G401.6 (cell line): ENCODE measurements around the gene BPIFB3.

Experiments used
- FAIRE-seq: peaks from 2 replicates; lab custom pipeline; 2012; peaks lifted over from hg19 to GRCh38; lab: Jason Lieb, UNC

The BPIFB3 gene, protein sequence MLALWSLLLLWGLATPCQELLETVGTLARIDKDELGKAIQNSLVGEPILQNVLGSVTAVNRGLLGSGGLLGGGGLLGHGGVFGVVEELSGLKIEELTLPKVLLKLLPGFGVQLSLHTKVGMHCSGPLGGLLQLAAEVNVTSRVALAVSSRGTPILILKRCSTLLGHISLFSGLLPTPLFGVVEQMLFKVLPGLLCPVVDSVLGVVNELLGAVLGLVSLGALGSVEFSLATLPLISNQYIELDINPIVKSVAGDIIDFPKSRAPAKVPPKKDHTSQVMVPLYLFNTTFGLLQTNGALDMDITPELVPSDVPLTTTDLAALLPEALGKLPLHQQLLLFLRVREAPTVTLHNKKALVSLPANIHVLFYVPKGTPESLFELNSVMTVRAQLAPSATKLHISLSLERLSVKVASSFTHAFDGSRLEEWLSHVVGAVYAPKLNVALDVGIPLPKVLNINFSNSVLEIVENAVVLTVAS

GRCh38 chr20:33053291-33054106, at the start of gene BPIFB3:
BPIFB3 (plus strand) TSS chr20:33053903; CDS start chr20:33055436, 1,533 bp downstream.
- FAIRE-seq = no peak

DNA sequence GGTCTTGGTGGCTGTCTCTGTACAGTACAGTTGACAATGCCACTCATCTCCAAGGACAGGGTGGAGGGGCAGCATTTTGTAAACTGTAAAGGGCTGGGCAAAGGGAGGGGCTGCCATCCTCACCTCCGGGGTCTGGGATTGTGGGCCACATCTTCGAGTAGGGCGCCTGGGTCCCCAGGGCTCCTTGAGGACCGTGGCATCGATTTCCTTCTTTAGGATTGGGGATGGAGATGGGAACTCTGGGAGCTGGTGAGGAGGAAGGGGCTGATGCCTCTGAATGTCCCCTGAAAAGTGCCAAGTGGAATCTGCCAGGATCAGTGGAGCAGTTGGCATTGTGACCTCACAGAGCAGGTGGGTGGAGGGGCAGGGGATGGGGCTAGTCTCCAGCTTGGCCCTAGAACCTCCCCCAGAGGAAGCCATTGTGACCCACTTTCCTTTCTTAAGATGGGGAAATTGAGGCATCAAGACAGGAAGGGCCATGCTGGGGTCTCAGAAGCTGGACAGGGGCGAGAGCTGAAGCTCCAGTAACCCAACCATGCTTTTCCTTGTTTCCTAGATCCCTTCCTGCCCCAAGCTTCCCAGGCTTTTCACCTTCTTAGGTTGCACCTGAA, 49.5 kb upstream of the BPIFB3 start, which contains the start of gene SUN5:
TSS of gene SUN5 (minus strand) at position 293 of the 611 bp plus-strand sequence. CDS start at position 200, 93 bp downstream.
- no peak for FAIRE-seq

- FAIRE-seq = peak; percentile 40
Observed at GRCh38 chr20:33005132-33005566, 48.6 kb upstream of the BPIFB3 start.

- FAIRE-seq = no peak
Observed at GRCh38 chr20:33005908-33006775, 47.6 kb upstream of the BPIFB3 start.

- FAIRE-seq = no peak
Observed at GRCh38 chr20:33006776-33007375, 46.8 kb upstream of the BPIFB3 start.

DNA sequence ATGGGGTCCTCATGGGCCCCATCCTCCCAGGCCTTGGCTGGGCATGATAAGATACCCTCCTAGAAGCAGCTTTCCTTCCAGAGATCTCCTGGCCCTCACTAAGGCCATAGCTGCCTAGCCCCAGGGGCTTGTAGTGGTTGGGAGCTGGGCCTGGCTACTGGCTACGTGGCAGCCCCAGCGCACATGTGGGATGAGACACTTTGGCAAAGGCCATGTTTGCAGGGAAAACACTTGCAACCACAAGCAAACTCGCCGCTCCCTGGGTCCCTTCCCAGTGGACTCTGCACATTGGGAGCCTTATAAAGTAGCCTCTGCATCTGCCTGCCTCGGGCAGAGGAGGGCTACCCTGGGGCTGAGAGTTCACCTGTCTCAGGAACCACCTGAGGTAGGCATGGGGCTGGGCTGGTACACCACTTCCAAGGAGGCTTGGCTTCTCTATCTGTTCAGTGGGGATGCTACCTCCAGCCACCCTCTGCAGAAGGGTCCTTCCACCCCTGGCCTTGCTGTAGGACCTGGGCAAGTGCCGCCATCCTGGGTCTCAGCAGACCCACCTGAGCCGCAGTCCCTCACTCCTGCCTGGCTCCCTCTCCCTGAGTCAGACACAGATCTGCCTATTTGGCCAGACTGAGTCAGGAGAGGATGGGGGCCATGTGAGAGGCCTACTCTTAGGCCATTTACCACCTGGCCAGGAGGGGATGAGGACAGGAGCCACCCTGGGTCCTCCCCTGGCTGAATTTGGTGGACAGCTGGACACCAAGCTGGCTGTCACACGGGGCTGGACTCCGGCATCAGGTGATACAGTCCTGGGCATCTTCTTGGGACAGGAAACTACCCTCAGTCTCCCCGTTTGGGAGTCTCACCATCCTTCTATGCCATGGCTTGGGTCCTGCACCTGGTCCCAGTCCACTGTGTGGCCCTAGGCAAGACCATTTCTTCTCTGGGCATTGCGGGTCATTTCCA, 46.0 kb upstream of the BPIFB3 start, which contains the start of gene BPIFB2:
TSS of gene BPIFB2 (plus strand) at position 329 of the 960 bp plus-strand sequence. CDS start 871 bp downstream, outside the sequence.
- no peak for FAIRE-seq

- no peak for FAIRE-seq
Observed at GRCh38 chr20:33008336-33009213, 45.1 kb upstream of the BPIFB3 start.

DNA sequence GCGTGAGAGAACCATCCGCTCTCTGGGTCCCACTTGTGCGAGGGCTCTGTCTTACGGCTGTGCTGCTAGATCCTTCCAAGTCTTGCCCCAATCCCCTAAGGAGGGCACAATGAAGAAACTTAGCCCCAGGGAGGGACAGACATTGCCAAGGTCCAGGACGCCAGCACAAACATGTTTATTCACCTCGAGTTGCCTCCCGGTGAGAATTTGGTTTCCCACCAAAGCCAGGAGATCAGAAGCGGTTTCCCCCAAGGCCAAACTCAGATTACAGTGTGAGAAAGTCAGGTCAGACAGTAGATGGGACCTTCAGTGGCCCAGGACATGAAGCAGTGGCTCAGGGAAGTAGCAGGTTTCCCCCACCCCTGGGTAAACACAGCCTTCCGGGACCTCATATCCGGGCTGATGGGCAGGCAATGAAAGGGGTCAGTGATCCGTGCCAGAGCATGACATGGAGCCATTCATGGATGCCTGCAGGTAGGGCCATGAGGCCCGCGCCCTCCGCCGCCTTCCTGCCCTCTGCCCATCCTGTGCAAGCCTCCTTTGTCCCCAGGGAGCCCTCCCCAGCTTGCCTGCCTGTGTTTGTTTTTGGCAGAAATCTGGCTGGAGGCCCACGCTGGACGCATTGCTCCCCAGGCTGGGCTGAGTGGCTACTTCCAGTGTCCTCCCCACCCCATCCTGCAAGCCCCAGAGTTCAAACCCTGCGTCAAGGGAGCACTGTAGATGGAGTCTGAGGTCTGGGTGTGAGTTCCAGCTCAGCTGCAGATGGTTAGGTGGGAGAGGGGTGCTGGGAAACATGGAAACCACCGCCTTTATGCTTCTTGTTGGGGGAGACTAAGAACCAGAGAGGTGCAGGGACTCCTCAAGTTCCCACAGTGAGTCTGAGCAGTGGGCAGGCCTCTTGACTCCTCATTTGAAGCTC, 44.2 kb upstream of the BPIFB3 start:
- no peak for FAIRE-seq

GRCh38 chr20:33010133-33010504, 43.6 kb upstream of the BPIFB3 start:
- FAIRE-seq = no peak

DNA sequence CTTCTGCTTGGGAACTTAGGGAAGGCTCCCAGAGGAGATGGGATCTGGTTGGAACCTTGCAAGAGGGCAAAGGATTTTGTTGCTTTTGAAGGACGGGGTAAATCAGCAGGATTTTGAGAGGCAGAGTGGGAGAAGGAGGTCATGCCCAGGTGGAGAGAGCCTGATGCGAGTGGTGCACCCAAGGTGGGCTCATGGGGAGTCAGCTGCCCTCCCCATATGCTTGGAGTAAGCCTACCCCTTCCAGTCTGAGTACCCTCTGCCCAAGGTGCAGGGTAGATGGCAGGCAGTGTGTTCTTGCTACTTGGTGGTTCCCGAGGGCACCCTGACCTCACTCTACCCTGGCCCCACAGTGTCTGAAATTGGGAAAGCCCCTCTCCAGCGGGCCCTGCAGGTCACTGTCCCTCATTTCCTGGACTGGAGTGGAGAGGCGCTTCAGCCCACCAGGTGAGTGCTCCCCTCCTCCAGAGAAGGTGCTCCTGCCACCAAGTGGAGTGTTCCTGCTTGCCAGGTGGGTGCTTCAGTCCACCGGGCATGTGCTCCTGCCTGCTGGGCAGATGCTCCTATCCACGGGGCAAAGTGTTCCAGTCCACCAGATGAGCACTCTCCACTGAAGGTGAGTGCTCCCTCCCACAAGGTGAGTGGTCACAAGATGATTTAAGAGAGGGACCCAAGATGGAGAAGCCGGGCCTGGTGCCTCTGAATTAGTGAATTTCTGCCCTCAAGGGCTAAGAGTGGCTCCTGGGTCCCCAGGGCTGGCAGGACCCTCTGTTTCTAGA, 42.8 kb upstream of the BPIFB3 start:
- no peak for FAIRE-seq

GRCh38 chr20:33012327-33013189, 41.1 kb upstream of the BPIFB3 start:
- FAIRE-seq = no peak

GRCh38 chr20:33013701-33014326, 39.9 kb upstream of the BPIFB3 start:
- no peak for FAIRE-seq

- FAIRE-seq = no peak
Observed at GRCh38 chr20:33014336-33015113, 39.2 kb upstream of the BPIFB3 start.

- FAIRE-seq = no peak
Observed at GRCh38 chr20:33015114-33015484, 38.6 kb upstream of the BPIFB3 start.
